IPS-15b (cell line): ENCODE data around the gene SLC28A3.

Experiments used
- H3K27me3 ChIP-seq: one replicate; pipeline ENCODE4 v1.6.1; 2013; ENCODE audit warnings: low read length; ENCODE audit not compliant: control insufficient read depth, insufficient read depth
- H3K36me3 ChIP-seq: one replicate; pipeline ENCODE4 v1.6.1; 2013; ENCODE audit warnings: low read length; ENCODE audit not compliant: control insufficient read depth, insufficient read depth
- H3K4me1 ChIP-seq: one replicate; pipeline ENCODE4 v1.6.1; 2013; ENCODE audit warnings: mild to moderate bottlenecking, low read length; ENCODE audit not compliant: control insufficient read depth, insufficient read depth
- H3K4me3 ChIP-seq: one replicate; pipeline ENCODE4 v1.5.1; 2013; ENCODE audit warnings: low read depth, low read length
- H3K9ac ChIP-seq: one replicate; pipeline ENCODE4 v1.6.1; 2013; ENCODE audit warnings: low read depth, mild to moderate bottlenecking, low read length
- H3K9me3 ChIP-seq: one replicate; pipeline ENCODE4 v1.6.1; 2013; ENCODE audit warnings: mild to moderate bottlenecking, low read length; ENCODE audit not compliant: control insufficient read depth, insufficient read depth

Gene SLC28A3

GRCh38 chr9:84264307-84265029, 76.1 kb downstream of the SLC28A3 start:
- Histone ChIP-seq H3K36me3 (no peaks in the 10 kb centered on the region), H3K27me3 (no peaks in the 10 kb centered on the region), H3K4me3 (no peak overlapping the region), H3K4me1 (no peaks in the 10 kb centered on the region), H3K9ac (no peak overlapping the region), H3K9me3 (no peaks in the 10 kb centered on the region)

- no peak overlapping the region for H3K9ac ChIP-seq
- H3K27me3 ChIP-seq = no peaks in the 10 kb centered on the region
- H3K9me3 ChIP-seq = no peaks in the 10 kb centered on the region
- no peaks in the 10 kb centered on the region for H3K4me1 ChIP-seq
- H3K36me3 ChIP-seq = no peaks in the 10 kb centered on the region
- no peak overlapping the region for H3K4me3 ChIP-seq
Measured at GRCh38 chr9:84261070-84261746, 79.3 kb downstream of the SLC28A3 start.

- Histone ChIP-seq H3K4me1 (no peaks in the 10 kb centered on the region), H3K4me3 (no peak overlapping the region), H3K9ac (no peak overlapping the region), H3K36me3 (no peaks in the 10 kb centered on the region), H3K9me3 (no peaks in the 10 kb centered on the region), H3K27me3 (no peaks in the 10 kb centered on the region)
Measured at GRCh38 chr9:84258371-84258770, 82.2 kb downstream of the SLC28A3 start.

- no peaks in the 10 kb centered on the region for H3K27me3 ChIP-seq
- no peak overlapping the region for H3K4me3 ChIP-seq
Measured at GRCh38 chr9:84255696-84256095, 84.9 kb downstream of the SLC28A3 start.

GRCh38 chr9:84254972-84255371, 85.6 kb downstream of the SLC28A3 start:
- Histone ChIP-seq H3K9ac (no peak overlapping the region), H3K36me3 (no peaks in the 10 kb centered on the region), H3K4me3 (no peak overlapping the region), H3K4me1 (no peaks in the 10 kb centered on the region), H3K9me3 (no peaks in the 10 kb centered on the region), H3K27me3 (no peaks in the 10 kb centered on the region)

More at GRCh38 chr9:84255696-84256095, 84.9 kb downstream of the SLC28A3 start:
- Histone ChIP-seq H3K9me3 (no peaks in the 10 kb centered on the region), H3K4me1 (no peaks in the 10 kb centered on the region), H3K9ac (no peak overlapping the region), H3K36me3 (no peaks in the 10 kb centered on the region)

- no peaks in the 10 kb centered on the region for H3K4me1 ChIP-seq
- no peak overlapping the region for H3K9ac ChIP-seq
- H3K4me3 ChIP-seq = no peak overlapping the region
- H3K27me3 ChIP-seq = no peaks in the 10 kb centered on the region
- no peaks in the 10 kb centered on the region for H3K36me3 ChIP-seq
- no peaks in the 10 kb centered on the region for H3K9me3 ChIP-seq
Measured at GRCh38 chr9:84251921-84252320, 88.6 kb downstream of the SLC28A3 start.

- H3K4me3 ChIP-seq = no peak overlapping the region
- H3K36me3 ChIP-seq = no peaks in the 10 kb centered on the region
- H3K9me3 ChIP-seq = peaks cover 7% of the 10 kb centered on the region
- no peaks in the 10 kb centered on the region for H3K27me3 ChIP-seq
- H3K4me1 ChIP-seq = no peaks in the 10 kb centered on the region
- no peak overlapping the region for H3K9ac ChIP-seq
Measured at GRCh38 chr9:84241817-84242373, 98.7 kb downstream of the SLC28A3 start.

- Histone ChIP-seq H3K4me3 (no peak overlapping the region), H3K9ac (no peak overlapping the region), H3K4me1 (no peaks in the 10 kb centered on the region), H3K9me3 (peaks cover 7% of the 10 kb centered on the region), H3K36me3 (no peaks in the 10 kb centered on the region), H3K27me3 (no peaks in the 10 kb centered on the region)
Measured at GRCh38 chr9:84239343-84239742, 101.2 kb downstream of the SLC28A3 start.

- Histone ChIP-seq H3K9ac (no peak overlapping the region), H3K4me1 (no peaks in the 10 kb centered on the region), H3K27me3 (no peaks in the 10 kb centered on the region), H3K9me3 (peaks cover 7% of the 10 kb centered on the region), H3K4me3 (no peak overlapping the region), H3K36me3 (no peaks in the 10 kb centered on the region)
Measured at GRCh38 chr9:84238652-84239051, 101.9 kb downstream of the SLC28A3 start.

- H3K36me3 ChIP-seq = no peaks in the 10 kb centered on the region
- H3K4me3 ChIP-seq = no peak overlapping the region
- H3K4me1 ChIP-seq = no peaks in the 10 kb centered on the region
- peaks cover 7% of the 10 kb centered on the region for H3K9me3 ChIP-seq
- H3K9ac ChIP-seq = no peak overlapping the region
- H3K27me3 ChIP-seq = no peaks in the 10 kb centered on the region
Measured at GRCh38 chr9:84235511-84235910, 105.0 kb downstream of the SLC28A3 start.

- H3K36me3 ChIP-seq = no peaks in the 10 kb centered on the region
- H3K9me3 ChIP-seq = no peaks in the 10 kb centered on the region
- peaks cover 8% of the 10 kb centered on the region for H3K4me1 ChIP-seq
- no peak overlapping the region for H3K9ac ChIP-seq
- no peaks in the 10 kb centered on the region for H3K27me3 ChIP-seq
- no peak overlapping the region for H3K4me3 ChIP-seq
Measured at GRCh38 chr9:84230355-84231145, 110.0 kb downstream of the SLC28A3 start.
